ENCODE measurements around the gene SRD5A2. TPM values are rescaled to one million over a fixed set of nuclear protein-coding genes. Genes with fewer than 3 reads are reported as not detected.
A peak's percentile ranks its signal among the peaks of the same experiment; 100 is the strongest.
"Not testable (repeated sequence)": the region's sequence is repeated elsewhere in the genome, so short reads cannot be mapped to it uniquely, and the experiment has no call there.

The SRD5A2 gene
- total RNA-seq, 1 donor from 2014 or later = not detected

DNA sequence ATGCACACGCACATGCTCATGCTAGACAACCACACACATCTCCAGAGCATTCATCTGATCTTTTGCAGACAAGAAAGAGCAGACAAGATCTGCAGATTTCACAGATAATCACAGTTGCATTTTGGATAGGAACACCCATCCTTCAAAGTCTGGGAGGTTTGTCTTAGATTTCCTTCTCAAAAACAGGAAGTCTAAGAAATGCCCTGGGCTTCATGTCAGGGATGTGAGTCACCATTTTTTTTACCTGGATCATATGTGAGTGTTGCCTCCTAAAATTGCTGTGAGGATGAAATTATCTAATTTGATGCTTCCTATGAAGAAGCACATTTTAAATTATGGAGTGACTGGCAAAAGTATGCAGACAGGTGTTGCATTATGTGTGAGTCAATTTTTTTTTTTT, 46.1 kb downstream of the SRD5A2 start:
- DNase-seq (ENCODE audit: low read depth, low spot score) = no peak

DNA sequence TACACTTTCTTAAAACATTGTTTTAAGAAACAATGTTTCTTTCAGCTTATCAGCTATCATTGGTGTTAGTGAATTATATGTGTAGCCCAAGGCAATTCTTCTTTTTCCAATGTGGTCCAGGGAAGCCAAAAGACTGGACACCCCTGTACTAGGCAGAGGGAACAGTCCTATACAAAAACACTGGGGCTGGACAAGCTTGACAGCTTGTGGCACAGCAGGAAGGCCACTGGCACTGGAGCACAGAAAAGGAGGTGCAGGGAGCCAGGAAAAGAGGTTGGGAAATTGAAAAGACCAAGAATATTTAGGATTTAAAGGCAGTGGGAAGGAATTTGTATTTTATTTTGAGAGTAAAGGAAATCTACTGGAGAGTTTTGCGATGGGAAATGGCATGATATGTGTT, 47.7 kb downstream of the SRD5A2 start:
- no peak for DNase-seq (ENCODE audit: low read depth, low spot score)

DNA sequence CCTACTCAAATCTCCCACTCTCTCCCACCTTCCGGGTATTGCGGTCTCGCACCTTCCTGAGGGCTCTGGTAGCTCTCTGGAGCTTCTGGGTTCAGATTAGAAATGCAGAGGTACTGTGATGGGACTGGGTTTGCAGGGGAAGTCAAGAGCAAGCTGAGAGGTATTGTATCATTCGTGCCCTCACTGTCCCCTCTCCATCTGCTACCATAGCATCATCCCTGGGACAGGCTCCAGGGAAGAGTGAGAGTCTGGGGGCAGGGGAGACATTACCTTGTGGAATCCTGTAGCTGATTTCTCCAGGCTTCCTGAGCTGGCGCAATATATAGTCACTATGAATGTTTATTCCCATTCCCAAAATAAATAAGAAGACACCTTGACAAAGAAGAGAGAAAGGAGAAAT, 49.6 kb downstream of the SRD5A2 start:
- no peak for DNase-seq (ENCODE audit: low read depth, low spot score)

DNA sequence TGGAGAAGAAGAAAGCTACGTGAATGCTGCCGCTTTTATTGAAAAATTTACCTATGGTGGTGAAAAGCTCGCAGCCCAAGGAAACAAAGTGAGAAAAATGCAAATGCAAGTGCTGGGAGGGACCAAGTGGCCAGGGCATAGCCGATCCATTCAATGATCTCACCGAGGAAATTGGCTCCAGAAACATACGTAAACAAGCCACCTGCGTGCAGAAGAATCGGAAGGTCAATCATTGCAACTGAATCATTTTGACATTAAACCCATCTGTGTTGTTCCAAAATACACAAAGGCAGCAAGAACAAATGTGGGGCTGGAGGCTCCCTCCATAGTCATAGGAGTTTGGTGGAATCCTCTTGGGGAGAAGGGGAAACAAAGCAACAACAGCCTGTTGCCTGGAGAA, 51.5 kb downstream of the SRD5A2 start:
- DNase-seq (ENCODE audit: low read depth, low spot score) = no peak

DNA sequence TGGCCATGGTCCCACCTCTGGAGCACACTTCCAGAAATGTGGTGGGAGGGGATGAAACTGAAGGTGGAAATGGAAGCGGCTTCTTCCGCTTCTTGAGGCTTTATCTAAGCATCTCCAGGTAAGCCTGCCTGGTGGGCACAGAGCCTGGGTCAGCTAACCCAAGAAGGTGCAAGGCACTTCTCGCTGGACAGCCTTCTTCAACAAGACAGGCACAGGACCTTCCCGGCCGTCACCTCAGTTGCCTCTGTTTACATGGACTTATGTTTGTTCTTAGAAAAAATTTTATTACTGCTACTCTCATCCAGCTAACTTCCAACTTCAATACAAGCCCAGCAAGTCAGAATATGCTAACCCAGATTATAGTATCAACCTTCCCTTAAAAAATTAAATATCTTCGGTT, 51.9 kb downstream of the SRD5A2 start:
- DNase-seq (ENCODE audit: low read depth, low spot score) = no peak

DNA sequence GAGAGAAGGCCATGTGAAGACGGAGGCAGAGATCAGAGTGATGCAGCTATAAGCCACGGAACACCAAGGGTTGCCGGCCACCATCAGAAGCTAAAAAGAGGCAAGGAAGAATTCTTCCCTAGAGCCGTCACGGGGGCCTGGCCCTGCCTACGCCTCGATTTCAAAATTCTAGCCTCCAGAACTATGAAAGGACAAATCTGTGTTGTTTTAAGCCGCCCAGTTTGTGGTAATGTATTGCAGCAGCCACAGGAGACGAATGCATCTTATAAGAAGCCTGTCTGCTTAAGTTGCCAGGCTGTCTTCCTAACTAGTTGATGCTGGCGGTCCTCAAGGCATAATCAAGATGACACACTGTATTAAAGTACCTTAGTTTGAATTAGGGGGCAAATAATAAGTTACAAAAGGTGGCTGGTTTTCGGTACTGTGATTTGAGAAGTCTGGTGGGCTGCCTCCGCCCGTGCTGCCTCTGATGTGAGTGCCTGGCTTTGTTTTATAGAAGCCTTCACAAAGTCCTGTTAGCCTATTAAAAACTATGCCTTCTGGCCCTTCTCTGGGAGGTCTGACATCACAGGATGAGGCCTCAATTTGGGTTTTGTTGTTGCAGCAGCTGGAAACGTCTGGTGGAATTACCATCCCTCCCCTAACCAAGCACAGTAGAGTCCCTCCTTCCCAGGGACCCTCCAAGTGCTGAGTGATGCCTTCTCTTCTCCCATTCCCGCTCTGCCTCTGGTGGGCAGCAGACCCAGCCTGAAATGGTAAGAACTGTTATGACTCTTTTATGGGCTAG, 53.6 kb downstream of the SRD5A2 start:
- no peak for DNase-seq (ENCODE audit: low read depth, low spot score)

DNA sequence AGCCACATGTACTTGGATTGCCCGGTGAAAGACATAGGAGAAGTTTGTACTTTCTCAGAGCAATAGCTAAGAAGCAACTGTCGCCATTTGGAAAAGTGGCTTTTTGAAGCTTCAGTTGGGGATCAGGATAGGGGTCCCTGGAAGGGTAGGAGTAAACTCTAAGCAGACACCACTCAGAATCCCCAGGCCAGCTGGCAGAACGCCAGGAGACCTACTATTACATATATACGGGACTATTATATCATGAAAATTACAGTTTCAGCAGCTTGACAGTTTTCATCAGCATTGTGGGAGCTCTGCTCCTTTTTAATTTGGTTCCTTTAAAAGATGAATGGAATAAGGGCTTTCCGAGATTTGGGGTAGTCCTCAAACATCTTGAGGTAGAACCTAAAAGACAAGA, 54.9 kb downstream of the SRD5A2 start:
- DNase-seq (ENCODE audit: low read depth, low spot score) = no peak

DNA sequence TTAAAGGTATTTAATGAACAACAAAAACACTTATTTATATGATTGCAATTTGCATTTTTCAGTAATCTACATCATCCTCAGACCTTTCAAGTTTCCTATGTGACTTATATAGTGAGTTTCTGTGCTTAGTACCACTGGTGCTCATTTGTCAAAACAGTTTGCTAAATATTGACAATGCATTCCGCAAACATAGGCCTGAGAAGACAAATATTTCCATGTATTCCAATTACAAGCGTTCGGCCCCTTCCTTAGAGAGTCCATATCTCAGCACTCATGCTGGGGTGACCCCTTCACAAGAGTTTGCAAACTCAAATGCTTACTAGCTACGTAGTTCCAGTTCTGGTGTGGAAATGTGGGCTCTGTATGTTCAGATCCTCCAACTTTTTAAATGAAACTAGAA, 56.1 kb downstream of the SRD5A2 start:
- no peak for DNase-seq (ENCODE audit: low read depth, low spot score)

DNA sequence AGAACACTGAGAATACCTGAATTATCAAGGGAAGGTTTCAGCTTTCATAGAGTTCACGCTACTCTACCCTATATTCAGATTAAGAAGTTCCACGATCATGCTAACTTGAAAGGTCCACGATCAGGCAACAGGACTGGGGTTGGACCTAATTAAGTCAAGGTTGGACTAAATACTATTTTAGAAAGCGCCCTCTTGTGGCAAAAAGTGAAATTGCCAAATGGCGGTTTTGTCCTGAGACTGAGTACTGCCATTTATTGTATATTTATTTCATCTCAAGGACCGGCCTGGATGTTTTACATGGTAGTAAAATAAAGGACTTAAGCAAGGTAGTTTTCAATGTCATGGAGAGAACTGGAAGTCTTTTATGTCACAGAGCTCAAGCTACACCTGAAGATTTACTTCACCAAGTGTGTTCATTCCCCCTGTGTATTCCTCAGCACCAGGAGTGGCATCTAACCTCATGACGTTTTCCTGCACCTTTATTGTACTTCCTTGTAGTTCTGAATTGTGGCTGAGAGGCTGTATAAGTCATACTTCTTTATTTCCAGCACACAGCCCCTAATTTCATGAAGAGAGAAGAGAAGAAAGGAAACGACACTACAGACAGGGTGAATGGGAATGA, 56.8 kb downstream of the SRD5A2 start:
- DNase-seq (ENCODE audit: low read depth, low spot score) = peak; percentile 7

DNA sequence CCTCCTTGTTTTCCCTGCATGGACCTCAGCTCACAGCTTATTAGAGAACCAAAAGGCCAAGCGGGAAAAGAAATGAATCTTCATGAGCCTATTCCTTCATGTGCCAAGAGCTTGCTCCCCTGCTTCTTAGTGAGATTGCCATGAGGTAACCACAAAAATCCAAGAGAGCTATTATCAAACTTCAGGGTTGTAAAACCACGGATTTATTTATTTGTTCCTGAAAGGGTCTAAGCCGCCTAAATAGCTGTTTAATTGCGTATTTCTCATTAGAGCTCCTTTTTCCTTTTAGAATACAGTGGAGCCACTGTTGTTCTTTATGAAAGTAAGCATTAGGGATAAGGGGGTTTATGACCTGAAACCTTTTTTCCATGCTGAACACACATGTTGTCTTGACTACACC, 58.0 kb downstream of the SRD5A2 start:
- DNase-seq (ENCODE audit: low read depth, low spot score) = no peak

DNA sequence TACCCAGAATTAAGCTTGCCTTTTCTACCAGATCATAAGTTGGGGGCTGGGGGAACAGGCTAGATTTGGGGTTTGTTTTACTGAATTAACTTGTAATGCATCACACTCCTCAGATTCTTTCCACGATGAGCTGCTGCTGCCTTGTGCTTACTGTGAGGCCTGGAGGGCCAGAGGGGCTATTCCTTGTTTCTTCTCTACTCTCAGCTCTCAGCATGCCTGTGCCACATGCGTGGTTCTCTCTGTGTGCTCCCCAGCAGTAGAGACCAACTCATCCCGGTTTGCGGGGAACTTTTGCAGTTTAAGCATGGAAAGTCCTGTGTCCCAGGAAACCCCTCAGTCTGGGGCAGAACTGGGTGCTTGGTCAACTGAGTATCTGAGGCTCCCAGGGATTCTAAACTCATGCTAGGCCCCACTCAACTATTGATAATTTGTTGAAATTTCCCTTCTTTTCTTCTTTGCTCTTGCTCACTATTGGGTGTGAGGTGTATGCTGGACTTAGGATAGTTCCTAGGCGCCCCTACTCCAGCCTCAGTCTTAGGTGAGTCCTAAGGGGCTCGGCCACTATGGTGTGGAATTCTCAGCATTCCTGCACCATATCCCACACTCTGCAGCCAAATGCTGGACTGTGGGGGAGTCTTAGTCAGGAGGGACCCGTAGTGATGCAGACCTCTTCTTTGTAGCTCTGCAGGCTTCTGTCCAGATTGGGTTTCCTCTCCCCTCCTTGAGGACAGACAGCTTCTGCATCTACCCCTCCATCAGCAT, 63.1 kb downstream of the SRD5A2 start:
- DNase-seq (ENCODE audit: low read depth, low spot score) = no peak

DNA sequence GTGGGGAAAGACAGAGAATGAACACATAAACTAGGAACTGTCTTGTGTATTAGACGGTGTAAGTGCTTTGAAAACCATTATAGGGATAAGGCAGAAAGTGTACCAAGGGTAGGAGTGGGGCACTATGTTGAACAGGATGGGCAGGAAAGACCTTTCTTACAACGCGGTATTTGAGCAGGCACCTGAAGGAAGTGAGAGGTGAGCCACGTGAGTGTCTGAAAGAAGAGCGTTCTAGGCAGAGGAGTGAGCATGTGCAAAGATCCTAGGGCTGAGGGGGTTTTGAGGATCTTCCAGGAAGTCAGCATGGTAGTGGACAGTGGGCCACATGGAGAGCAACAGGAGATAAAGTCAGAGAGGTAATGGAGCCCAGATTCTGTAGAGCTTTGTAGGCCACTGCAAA, 65.2 kb downstream of the SRD5A2 start:
- DNase-seq (ENCODE audit: low read depth, low spot score) = no peak

DNA sequence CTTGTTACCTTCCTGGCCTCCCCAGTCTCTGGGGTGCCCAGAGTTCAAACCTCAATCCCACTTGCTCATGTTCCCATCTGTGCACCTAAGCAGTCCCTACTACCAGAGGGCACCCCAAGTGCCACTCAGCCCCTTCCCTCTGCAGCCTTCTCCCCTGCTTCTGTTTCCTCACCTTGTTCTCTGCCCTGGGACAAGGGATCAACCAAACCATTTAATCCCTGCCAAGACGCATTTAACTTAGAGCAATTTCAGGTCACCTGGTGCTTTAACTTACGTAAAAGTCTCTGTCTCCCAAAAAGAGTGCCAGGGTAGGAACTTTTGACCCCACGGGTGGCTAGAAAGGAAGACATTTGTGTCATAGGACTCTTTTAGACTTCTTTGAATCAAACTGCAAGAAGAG, 67.2 kb downstream of the SRD5A2 start:
- no peak for DNase-seq (ENCODE audit: low read depth, low spot score)

DNA sequence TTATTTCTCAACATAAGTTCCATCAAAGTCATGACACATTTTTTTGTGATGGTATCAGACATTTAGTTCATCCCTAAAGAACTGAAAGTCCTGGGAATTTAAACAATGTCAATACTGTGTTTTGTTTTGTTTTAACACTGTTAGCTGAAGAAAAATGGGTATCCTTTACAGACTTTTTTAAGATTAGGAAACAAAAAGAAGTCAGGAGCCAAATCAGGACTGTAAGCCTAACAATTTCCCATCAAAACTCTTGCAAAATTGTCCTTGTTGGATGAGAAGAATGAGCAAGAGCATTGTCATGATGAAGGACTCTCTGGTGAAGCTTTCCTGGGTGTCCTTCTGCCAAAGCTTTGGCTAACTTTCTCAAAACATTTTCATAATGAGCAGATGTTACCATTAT, 69.4 kb downstream of the SRD5A2 start:
- no peak for DNase-seq (ENCODE audit: low read depth, low spot score)

DNA sequence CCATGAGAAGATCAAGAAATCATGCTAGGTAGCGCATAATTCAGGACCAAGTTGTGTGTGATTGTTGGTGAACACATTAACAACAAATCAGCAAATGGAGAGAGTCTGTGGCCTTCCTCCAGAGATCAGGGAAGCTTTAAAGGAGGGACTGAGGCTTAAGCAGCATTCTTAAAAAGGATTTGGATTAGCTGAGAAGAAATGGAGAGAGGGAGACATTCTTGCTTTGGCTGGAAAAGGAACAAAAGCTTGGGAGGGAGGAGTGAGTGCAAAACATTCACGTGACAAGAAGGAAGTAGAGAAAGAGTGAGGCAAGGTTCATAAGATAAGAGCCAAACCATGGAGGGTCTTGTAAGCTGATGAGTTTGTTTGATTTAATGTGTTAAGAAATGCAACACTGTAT, 75.6 kb downstream of the SRD5A2 start:
- DNase-seq (ENCODE audit: low read depth, low spot score) = no peak

DNA sequence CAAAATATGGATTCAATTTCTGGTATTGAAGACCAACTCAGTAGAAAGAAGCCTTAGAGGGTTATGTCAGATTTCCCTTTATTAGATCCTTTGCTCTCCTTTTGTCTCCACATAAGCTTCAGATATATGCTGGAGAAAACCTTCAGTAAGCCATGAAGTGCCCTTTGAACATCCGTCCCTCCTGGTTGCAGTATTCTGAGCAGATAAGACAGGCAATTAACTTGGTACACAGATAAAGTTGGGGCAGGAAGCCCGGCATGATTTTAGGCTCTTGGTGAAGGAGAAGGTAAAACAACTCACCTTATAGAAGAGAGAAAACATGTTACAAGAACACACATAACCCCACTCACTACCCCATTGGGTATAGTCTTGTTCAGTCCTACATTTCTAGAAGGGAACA, 76.4 kb downstream of the SRD5A2 start:
- DNase-seq (ENCODE audit: low read depth, low spot score) = no peak

DNA sequence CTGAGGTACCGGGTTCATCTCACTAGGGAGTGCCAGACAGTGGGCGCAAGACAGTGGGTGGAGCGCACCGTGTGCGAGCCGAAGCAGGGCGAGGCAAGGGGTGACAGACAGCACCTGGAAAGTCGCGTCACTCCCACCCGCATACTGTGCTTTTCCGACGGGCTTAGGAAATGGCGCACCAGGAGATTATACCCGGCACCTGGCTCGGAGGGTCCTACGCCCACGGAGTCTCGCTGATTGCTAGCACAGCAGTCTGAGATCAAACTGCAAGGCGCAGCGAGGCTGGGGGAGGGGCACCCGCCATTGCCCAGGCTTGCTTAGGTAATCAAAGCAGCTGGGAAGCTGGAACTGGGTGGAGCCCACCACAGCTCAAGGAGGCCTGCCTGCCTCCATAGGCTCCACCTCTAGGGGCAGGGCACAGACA, 84.3 kb downstream of the SRD5A2 start:
- not testable (repeated sequence) for DNase-seq (ENCODE audit: low read depth, low spot score)

DNA sequence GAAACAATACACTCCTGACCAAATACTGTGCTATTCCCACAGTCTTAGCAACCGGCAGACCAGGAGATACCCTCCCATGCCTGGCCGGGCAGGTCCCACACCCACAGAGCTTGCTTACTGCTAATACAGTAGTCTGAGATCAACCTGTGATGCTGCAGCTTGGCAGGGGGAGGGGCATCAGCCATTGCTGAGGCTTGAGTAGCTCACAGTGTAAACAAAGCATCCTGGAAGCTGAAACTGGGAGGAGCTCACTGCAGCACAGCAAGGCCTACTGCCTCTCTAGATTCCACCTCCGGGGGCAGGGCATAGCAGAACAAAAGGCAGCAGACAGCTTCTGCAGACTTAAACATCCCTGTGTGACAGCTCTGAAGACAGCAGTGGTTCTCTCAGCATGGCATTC, 91.4 kb downstream of the SRD5A2 start:
- DNase-seq (ENCODE audit: low read depth, low spot score) = not testable (repeated sequence)

DNA sequence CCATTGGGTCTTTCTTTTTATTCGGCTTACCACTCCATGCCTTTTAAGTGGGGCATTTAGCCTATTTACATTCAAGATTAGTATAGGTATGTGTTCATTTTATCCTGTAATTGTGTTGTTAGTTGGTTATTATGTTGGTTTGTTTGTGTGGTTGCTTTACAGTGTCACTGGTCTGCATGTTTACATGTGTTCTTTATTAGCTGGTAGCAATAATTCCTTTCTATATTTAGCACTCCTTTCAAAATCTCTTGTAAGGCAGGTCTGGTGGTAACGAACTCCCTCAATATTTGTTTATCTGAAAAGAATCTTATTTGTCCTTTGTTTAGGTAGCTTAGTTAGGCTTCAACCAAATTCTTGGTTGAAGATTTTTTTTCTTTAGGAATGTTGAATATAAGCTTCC, 97.5 kb downstream of the SRD5A2 start:
- no peak for DNase-seq (ENCODE audit: low read depth, low spot score)

DNA sequence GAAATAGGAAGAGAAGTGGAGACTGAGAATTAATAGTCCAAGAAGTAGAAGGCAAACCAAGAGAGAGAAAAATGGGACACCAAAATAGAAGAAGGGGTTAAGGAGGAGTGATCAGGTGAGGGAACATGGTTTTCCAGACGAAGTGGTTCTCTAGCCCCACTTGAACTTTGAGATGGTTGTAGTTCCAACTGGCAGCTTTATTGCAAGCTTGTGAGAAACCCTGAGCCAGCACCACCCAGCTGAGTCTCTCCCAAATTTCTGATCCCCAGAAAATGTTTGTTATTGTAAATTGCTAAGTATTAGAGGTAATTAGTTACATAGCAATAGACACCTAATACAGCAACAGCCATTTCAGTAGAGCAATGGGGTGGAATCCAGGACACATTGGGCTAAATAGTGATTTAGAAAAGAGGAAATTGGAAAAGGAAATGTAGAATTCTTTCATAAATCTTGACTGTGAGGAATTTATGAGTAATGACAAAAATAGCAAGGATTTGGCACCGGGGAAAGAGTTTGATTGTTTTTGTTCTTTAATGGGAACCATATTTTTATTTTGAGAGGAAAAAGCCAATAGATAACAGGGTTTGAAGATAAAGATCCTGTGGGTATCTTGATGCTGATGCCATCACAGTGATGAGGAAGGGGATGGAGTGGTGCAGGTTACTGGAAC, 104.1 kb downstream of the SRD5A2 start:
- DNase-seq (ENCODE audit: low read depth, low spot score) = no peak

DNA sequence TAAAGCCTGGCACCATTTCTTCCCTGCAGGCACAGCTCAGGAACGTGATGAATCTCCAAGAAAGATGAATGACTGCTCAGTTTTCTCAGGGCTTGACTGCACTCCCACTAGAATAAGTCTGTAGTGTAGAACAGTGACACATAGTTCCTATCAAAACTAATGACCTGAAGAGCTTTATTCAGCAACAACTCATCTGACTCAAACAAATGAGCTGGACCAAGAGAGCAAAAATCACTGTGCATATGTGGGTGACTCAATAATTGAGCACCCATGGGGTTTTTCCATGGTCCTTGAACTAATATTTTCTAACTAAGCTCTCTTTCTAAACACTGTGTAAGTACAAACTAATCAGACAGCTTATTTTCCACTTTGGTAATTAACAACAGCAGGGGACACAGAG, 105.0 kb downstream of the SRD5A2 start:
- DNase-seq (ENCODE audit: low read depth, low spot score) = no peak

DNA sequence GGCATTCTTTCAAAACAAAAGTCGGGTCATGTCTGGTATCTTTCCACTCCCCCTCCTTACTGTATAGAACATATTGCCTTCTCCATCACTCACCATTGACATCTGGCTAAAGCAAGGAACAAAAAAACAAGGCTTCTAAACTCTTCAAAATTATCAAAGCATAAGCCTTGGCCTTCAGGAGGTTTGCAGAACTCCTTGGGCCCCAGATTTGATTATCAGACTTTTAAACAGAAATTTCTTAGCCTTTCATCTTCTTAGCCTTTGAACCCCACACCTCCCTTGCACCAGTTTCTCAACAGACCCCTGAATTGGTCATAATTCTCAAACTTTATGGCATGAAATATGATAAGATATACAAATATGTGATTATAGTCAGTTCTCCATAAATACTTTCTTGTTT, 106.4 kb downstream of the SRD5A2 start:
- no peak for DNase-seq (ENCODE audit: low read depth, low spot score)
